HepG2 (cell line): Measurements from ENCODE around the gene CAB39.

ENCODE experiments used
- NFATC3 ChIP-seq: sonication (generic); formaldehyde crosslinking; IDR thresholded peaks from 2 replicates; pipeline ENCODE4 v1.5.1; 2020; ENCODE audit warnings: mild to moderate bottlenecking, missing genetic modification reagents
- PRDM10 ChIP-seq: sonication (generic); formaldehyde crosslinking; IDR thresholded peaks from 2 replicates; pipeline ENCODE4 v1.4.0; 2020; ENCODE audit warnings: low read depth, missing genetic modification reagents
- ZNF446 ChIP-seq: sonication (generic); formaldehyde crosslinking; IDR thresholded peaks from 2 replicates; pipeline ENCODE4 v1.5.0; 2020; ENCODE audit warnings: mild to moderate bottlenecking, missing genetic modification reagents

- TF ChIP-seq PRDM10 (CRISPR knock-in tag): no peak
- no peak for TF ChIP-seq NFATC3 (CRISPR knock-in tag)
- no peak for TF ChIP-seq ZNF446 (CRISPR knock-in tag)
Measured at GRCh38 chr2:230738924-230739323, 26.3 kb downstream of the CAB39 start.
